ENCODE data around the gene STXBP5L. TPM values are rescaled to one million over a fixed set of nuclear protein-coding genes. Genes with fewer than 3 reads are reported as not detected.
"Not testable (repeated sequence)": the region's sequence is repeated elsewhere in the genome, so short reads cannot be mapped to it uniquely, and the experiment has no call there.

STXBP5L gene
- total RNA-seq, 1 experiment from 2014 or later: 1.7 TPM

DNA sequence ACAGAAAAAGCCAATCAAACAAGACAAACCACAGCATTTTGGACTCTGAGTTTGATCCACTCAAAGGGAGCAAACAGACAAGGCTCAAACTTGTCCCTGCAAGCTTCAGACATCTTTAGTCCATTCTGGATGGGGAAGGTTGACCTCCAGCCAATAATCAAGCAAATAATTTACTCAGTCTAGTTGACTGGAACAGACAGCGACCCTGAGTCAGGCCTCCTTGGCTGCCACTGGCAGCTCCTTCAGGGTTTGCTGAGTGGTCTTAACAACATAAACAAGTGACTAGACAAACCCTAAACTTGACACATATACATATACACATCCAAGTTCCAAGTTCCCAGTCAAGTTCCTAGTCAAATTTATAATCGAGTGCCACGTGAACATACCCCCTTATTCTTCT, 323.9 kb downstream of the STXBP5L start:
- Histone ChIP-seq H3K36me3 (replicated peaks; ENCODE audit: control insufficient read depth, insufficient read depth, low read length) (no peaks in the 10 kb centered on the region), H3K4me3 (ENCODE audit: insufficient read depth, low read depth, low read length) (no peak overlapping the region), H3K27me3 (ENCODE audit: control insufficient read depth, insufficient read depth, low read length) (no peaks in the 10 kb centered on the region)
- DNase-seq: no peak

DNA sequence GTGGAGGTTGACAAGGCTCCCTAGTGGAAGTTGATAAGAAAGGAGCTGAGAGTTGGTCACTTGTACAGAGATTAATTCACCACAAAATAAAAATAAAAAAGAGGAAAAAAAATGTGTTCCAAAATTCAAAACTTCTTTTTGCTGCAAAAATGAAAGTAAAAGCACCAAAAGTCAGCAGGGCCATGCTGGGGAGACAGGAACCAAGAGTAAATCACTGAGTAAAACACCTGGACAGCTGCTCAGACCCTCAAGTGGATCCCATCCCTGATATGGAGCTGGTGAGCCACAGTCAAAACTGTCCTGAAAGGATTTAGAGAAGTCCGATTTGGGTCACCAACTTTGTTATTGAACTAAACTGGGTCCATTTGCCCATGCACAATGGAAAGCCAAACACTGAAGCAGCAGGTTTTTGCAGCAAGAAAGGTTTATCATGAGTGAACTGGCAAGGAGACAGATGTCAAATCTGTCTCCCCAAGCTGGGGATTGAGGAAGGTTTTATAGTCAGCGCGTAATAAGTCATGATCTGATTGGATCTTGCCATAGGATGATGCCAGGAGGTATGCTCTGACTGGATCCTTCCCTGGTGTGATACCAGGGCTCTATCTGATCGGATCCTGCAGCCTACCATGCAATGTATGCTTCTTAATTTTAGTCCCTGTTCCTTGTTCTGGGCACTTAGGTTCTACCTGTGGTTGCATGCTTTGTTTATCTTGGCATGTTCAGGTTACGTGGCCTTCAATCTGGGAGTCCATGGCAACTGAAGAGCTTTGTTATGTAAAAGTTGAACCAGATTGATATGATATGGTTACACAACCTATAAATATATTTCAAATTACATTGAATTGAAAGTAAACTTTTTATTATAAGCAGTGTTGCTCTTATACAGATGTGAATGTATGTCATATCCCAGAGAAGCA, 324.6 kb downstream of the STXBP5L start:
- H3K27me3 ChIP-seq (ENCODE audit: control insufficient read depth, insufficient read depth, low read length): no peaks in the 10 kb centered on the region
- no peak overlapping the region for H3K4me3 ChIP-seq (ENCODE audit: insufficient read depth, low read depth, low read length)
- no peaks in the 10 kb centered on the region for H3K36me3 ChIP-seq (replicated peaks; ENCODE audit: control insufficient read depth, insufficient read depth, low read length)
- DNase-seq: no peak

DNA sequence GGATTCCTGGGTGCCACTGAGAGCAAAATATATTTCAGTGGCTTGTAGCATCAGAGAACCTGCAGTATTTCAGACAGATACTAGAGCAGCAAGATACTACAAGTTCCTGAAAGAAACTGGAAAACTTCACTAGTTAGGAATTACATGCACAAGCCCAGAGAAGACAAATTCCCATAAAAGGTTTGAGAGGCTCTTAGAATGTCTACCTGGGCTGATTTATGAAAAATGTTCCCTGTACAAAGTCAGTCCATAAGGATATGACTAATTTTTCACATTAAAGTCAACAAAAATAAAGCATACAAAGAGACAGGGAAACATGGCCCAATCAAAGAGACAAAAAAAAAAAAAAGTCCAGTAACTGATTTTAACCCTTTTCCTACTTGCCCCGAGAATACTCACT, 335.2 kb downstream of the STXBP5L start:
- no peaks in the 10 kb centered on the region for H3K36me3 ChIP-seq (replicated peaks; ENCODE audit: control insufficient read depth, insufficient read depth, low read length)
- no peak for DNase-seq
- no peaks in the 10 kb centered on the region for H3K27me3 ChIP-seq (ENCODE audit: control insufficient read depth, insufficient read depth, low read length)
- H3K4me3 ChIP-seq (ENCODE audit: insufficient read depth, low read depth, low read length): no peak overlapping the region

DNA sequence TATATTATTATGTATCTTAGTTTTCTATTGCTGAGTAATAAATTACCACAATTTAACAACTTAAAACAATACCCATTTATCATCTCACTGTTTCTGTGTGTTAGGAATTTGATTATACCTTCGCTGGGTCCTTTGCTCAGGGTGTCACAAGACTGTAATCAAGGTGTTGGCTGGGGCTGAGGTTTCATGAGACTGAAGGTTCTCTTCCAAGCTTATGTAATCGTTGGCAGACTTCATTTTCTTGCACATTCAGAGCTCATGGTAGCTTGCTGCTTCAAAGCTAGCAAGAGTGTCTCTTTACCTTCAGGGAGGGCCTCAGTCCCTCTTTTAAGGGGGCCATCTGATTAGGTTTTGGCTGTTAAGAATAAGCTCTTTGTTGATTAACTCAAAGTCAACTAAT, 344.7 kb downstream of the STXBP5L start:
- H3K36me3 ChIP-seq (replicated peaks; ENCODE audit: control insufficient read depth, insufficient read depth, low read length): no peaks in the 10 kb centered on the region
- H3K4me3 ChIP-seq (ENCODE audit: insufficient read depth, low read depth, low read length): no peak overlapping the region
- H3K27me3 ChIP-seq (ENCODE audit: control insufficient read depth, insufficient read depth, low read length): no peaks in the 10 kb centered on the region
- DNase-seq: no peak

DNA sequence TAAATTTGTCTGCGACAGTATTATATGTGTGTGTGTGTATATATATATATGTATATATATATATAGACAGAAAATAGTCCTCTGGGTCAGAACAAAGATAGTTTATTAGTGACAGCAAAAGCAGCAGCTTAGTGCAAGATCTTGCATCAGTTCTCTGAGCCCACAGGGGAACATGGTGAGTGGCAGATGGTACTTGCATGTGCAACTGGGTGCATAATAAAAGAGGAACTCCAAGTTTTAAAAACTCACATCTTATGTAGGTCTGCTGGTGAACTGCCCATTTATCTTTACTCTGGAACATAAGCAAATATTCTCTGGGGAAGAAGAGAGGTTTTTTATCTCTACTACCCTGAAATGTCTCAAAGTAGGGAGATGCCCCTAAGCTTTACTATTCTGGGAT, 361.4 kb downstream of the STXBP5L start:
- no peaks in the 10 kb centered on the region for H3K27me3 ChIP-seq (ENCODE audit: control insufficient read depth, insufficient read depth, low read length)
- H3K36me3 ChIP-seq (replicated peaks; ENCODE audit: control insufficient read depth, insufficient read depth, low read length): no peaks in the 10 kb centered on the region
- no peak overlapping the region for H3K4me3 ChIP-seq (ENCODE audit: insufficient read depth, low read depth, low read length)
- no peak for DNase-seq

DNA sequence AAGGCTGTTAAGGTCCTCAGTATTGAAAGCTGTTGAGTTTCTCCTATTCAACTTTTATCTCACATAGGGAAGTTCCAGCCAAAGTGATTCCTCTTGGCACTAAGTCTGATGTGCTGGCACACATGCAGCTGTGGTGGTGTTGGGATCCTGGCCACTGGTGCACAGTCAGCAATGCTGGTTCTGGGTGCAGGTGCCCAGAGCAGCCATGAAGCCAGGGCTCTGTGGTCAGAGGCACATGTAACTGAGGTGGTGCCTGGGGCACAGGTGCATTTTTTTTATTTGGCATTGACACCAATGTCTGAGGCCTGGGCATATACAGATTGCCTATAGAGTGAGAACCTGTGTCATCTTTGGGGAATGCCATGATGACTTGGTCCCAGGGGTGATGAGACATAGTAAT, 366.4 kb downstream of the STXBP5L start:
- no peak for DNase-seq
- Histone ChIP-seq H3K36me3 (replicated peaks; ENCODE audit: control insufficient read depth, insufficient read depth, low read length) (no peaks in the 10 kb centered on the region), H3K4me3 (ENCODE audit: insufficient read depth, low read depth, low read length) (no peak overlapping the region), H3K27me3 (ENCODE audit: control insufficient read depth, insufficient read depth, low read length) (no peaks in the 10 kb centered on the region)

DNA sequence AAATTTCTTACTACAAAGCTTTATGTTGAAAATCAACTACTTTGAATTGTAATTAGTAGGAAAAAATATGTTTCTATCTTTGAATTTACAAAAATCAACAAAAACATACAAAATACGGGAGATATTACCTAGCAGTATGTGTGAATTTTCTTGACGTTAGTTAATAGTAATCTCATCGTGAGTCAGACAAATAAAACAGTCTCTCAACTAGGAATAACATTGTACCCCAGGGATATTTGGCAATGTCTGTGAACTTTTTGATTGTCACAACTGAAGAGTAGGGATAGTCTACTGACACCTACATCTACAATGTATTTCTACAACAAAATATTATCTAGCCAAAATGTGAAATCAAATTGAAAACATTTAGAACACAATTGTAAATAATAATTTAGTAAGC, 387.4 kb downstream of the STXBP5L start:
- no peak for DNase-seq
- Histone ChIP-seq H3K36me3 (replicated peaks; ENCODE audit: control insufficient read depth, insufficient read depth, low read length) (no peaks in the 10 kb centered on the region), H3K4me3 (ENCODE audit: insufficient read depth, low read depth, low read length) (no peak overlapping the region), H3K27me3 (ENCODE audit: control insufficient read depth, insufficient read depth, low read length) (no peaks in the 10 kb centered on the region)

DNA sequence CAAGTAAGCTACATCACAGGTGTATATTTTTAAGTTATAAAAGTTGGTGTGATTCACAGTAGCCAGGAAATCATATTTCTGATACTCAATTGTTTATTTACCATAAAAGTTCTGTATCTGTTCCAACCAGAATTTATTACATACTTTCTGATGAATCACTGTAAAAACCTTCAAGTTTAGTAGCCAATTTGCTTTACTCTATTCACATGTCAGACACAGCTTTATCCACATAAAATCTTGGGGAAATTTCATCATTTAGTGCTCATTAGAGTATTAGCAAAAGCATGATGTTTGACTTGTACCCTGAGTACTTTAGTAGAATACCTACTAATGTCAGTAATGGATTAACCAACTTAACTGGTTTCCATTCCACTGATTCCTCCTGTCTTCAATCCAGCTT, 388.0 kb downstream of the STXBP5L start:
- no peak for DNase-seq
- Histone ChIP-seq H3K27me3 (ENCODE audit: control insufficient read depth, insufficient read depth, low read length) (no peaks in the 10 kb centered on the region), H3K4me3 (ENCODE audit: insufficient read depth, low read depth, low read length) (no peak overlapping the region), H3K36me3 (replicated peaks; ENCODE audit: control insufficient read depth, insufficient read depth, low read length) (no peaks in the 10 kb centered on the region)

DNA sequence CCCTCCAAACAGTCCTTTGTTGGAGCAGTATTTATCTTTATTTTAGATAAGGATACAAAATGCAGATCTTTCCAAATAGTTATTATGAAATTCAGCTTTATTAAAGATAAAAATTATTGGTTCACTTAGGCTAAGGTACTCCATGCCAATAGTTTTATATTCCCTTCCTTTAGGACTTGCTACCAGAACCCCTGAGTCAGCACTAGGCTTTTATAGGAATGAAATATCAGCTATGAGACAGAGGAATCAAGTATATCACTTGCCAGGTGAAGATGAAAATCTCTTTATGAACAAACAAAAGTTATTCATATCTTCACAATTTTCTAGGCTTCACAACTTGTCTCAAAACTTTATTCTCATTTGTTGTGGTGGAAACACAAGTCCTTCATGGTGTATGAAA, 416.3 kb downstream of the STXBP5L start:
- DNase-seq: no peak
- H3K36me3 ChIP-seq (replicated peaks; ENCODE audit: control insufficient read depth, insufficient read depth, low read length): no peaks in the 10 kb centered on the region
- no peaks in the 10 kb centered on the region for H3K27me3 ChIP-seq (ENCODE audit: control insufficient read depth, insufficient read depth, low read length)
- no peak overlapping the region for H3K4me3 ChIP-seq (ENCODE audit: insufficient read depth, low read depth, low read length)

DNA sequence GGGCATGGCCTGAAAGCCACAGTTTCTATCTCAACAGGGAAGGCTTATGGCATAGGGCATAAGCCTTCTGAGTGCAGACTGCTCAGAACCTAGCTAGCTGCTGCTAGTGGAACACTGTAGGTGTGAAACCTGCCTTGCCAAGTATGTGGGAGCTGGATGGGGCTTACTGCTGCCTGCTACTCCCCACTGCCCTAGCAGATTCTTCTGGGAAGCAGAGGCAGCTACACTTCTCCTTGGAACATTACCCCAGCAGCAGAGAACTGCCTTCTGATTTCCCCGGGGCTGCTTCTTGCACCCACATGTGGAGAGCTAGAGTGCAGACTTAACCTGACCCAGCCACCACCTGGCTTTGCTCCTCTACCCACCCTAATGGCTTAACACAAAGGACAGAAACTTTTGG, 422.1 kb downstream of the STXBP5L start:
- Histone ChIP-seq H3K27me3 (ENCODE audit: control insufficient read depth, insufficient read depth, low read length) (no peaks in the 10 kb centered on the region), H3K36me3 (replicated peaks; ENCODE audit: control insufficient read depth, insufficient read depth, low read length) (no peaks in the 10 kb centered on the region), H3K4me3 (ENCODE audit: insufficient read depth, low read depth, low read length) (no peak overlapping the region)
- DNase-seq: no peak

DNA sequence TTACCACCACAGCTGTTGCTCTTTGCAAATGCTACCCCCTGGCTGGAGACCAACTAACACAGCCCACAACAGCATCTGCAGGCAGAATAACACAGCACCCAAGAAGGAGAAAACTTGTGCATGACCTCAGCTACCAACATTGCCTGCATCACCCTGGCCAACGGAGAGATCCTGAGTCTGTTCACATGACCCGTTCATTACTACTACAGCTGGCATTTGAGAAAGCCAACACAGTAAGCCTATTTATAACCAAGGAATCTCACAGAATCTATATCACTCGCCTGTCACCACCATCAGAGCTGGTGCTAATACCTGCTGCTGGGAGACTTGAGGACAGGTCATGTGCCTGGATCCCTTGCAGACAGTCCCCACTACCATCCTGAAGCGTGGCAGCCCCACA, 422.6 kb downstream of the STXBP5L start:
- no peak overlapping the region for H3K4me3 ChIP-seq (ENCODE audit: insufficient read depth, low read depth, low read length)
- no peak for DNase-seq

DNA sequence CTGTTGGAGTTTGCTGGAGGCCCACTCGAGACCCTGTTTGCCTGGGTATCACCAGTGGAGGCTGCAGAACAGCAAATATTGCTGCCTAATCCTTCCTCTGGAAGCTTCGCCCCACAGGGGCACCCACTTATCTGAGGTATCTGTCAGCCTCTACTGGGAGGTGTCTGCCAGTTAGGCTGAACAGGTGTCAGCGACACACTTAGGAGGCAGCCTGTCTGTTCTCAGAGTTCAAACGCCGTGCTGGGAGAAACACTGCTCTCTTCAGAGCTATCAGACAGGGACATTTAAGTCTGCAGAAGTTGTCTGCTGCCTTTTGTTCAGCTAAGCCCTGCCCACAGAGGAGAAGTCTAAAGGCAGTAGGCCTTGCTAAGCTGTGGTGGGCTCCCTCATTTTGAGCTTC, 448.0 kb downstream of the STXBP5L start:
- not testable (repeated sequence) for H3K27me3 ChIP-seq (ENCODE audit: control insufficient read depth, insufficient read depth, low read length); H3K36me3 ChIP-seq (replicated peaks; ENCODE audit: control insufficient read depth, insufficient read depth, low read length); H3K4me3 ChIP-seq (ENCODE audit: insufficient read depth, low read depth, low read length); DNase-seq

More for the DNA sequence above, 422.6 kb downstream of the STXBP5L start:
- no peaks in the 10 kb centered on the region for H3K27me3 ChIP-seq (ENCODE audit: control insufficient read depth, insufficient read depth, low read length)
- no peaks in the 10 kb centered on the region for H3K36me3 ChIP-seq (replicated peaks; ENCODE audit: control insufficient read depth, insufficient read depth, low read length)

DNA sequence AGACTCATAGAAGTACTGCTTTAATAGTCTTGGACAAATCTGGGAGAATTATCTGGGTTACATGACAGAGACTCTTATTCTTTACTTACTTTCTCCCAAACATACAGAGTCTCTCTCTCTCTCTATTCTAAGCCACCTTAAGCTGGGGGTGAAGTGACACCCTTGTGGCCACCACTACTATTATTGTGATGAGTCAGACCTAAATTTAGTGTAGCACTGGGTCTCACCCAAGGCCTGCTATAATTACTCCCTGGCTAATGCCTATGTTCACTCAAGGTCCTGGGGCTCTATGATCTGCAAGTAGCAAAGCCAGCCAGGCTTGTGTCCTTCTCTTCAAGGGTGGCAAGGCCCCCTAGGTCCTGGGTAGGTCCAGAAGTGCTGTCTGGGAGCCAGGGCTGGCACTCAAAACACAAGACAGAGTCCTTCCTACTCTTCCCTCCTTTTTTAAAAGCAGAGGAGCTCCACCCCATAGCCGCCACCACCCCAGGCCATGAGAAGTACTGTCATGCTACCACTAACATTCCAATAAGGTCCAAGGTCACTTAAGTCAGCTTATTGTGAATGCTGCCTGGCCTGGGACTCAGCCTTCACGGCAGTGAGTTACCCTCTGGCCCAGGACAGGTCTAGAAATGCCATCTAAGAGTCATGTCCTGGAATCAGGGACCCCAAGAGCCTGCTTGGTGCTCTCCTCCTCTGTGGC, 454.2 kb downstream of the STXBP5L start:
- Histone ChIP-seq H3K27me3 (ENCODE audit: control insufficient read depth, insufficient read depth, low read length) (no peaks in the 10 kb centered on the region), H3K36me3 (replicated peaks; ENCODE audit: control insufficient read depth, insufficient read depth, low read length) (no peaks in the 10 kb centered on the region), H3K4me3 (ENCODE audit: insufficient read depth, low read depth, low read length) (no peak overlapping the region)
- no peak for DNase-seq

DNA sequence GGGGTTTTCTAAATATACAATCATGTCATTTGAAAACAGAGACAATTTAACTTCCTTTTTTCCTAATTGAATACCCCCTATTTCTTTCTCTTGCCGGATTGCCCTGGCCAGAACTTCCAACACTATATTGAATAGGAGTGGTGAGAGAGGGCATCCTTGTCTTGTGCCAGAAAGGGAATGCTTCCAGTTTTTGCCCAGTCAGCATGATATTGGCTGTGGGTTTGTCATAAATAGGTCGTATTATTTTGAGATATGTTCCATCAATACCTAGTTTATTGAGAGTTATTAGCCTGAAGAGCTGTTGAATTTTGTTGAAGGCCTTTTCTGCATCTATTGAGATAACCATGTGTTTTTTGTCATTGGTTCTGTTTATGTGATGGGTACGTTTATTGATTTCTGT, 480.3 kb downstream of the STXBP5L start:
- not testable (repeated sequence) for H3K36me3 ChIP-seq (replicated peaks; ENCODE audit: control insufficient read depth, insufficient read depth, low read length); H3K27me3 ChIP-seq (ENCODE audit: control insufficient read depth, insufficient read depth, low read length); H3K4me3 ChIP-seq (ENCODE audit: insufficient read depth, low read depth, low read length)

DNA sequence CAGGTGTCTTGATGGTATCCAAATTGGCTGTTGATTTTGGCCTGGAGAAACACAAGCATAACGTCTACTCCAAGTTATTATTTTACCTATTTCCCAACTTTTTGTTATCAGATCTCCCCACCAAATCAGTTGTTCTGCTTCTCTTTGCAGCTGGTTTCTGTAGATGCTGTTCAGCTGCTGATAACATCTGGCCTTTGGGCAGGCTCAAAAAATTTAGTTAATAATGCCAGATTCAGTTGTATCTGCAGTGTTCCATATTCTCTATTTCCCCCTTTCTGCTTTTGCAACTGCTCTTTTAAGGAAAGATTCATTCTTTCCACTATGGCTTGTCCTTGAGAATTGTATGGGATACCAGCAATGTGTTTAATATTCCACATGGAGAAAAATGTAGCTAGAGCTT, 488.0 kb downstream of the STXBP5L start:
- H3K27me3 ChIP-seq (ENCODE audit: control insufficient read depth, insufficient read depth, low read length); DNase-seq: not testable (repeated sequence)

More for the DNA sequence above, 480.3 kb downstream of the STXBP5L start:
- not testable (repeated sequence) for DNase-seq

More for the DNA sequence above, 488.0 kb downstream of the STXBP5L start:
- H3K36me3 ChIP-seq (replicated peaks; ENCODE audit: control insufficient read depth, insufficient read depth, low read length); H3K4me3 ChIP-seq (ENCODE audit: insufficient read depth, low read depth, low read length): not testable (repeated sequence)
